HL-60 (cell line): ENCODE measurements around the gene SDHC.
"Not testable (repeated sequence)": the region's sequence is repeated elsewhere in the genome, so short reads cannot be mapped to it uniquely, and the experiment has no call there.

Experiments used
- POLR2AphosphoS5 ChIP-seq: IDR thresholded peaks from 2 replicates; pipeline ENCODE4 v1.6.1; 2012; ENCODE audit warnings: low read depth
- TF ChIP-seq, protein P1 (sequence below): IDR thresholded peaks from one replicate; pipeline ENCODE4 v1.5.1; 2011; ENCODE audit warnings: low read length, control low read depth, inconsistent platforms; ENCODE audit not compliant: insufficient read depth

DNA sequence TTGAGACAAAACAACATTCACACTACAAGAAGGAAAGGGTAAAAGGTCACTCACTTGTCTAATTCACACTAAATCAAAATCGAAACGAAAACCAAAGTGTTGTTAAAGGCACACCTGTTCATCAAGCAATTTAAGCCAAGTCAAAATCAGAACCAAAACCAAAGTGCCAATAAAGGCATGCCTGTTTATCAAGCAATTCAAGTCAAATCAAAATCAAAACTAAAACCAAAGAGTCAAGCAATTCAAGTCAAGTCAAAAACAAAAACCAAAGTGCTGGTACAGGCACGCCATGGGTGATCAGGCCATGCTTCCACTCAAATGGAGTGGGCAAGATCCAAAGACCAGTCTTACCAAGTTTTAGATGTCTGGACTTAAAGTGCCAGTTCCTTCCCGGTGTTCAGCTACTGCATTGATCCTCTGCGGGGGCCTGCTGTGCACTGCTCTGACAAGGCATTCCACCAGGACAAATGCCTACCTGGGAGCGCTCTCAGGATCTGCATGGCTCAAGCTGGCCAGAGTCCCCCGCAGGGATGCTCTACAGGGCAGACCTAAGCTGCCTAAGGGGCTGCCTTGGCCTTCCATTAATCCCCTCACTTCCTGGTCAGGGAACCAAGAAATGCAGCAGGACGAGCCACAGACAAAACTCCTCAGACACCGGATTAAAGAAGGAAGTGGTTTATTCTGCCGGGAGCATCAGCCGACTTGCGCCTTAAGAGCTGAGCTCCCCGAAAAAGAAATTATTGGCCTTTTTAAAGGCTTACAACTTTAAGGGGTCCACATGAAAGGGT is 95.9 kb downstream of the SDHC start:
- TF ChIP-seq, protein P1, sequence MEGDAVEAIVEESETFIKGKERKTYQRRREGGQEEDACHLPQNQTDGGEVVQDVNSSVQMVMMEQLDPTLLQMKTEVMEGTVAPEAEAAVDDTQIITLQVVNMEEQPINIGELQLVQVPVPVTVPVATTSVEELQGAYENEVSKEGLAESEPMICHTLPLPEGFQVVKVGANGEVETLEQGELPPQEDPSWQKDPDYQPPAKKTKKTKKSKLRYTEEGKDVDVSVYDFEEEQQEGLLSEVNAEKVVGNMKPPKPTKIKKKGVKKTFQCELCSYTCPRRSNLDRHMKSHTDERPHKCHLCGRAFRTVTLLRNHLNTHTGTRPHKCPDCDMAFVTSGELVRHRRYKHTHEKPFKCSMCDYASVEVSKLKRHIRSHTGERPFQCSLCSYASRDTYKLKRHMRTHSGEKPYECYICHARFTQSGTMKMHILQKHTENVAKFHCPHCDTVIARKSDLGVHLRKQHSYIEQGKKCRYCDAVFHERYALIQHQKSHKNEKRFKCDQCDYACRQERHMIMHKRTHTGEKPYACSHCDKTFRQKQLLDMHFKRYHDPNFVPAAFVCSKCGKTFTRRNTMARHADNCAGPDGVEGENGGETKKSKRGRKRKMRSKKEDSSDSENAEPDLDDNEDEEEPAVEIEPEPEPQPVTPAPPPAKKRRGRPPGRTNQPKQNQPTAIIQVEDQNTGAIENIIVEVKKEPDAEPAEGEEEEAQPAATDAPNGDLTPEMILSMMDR = not testable (repeated sequence)
- TF ChIP-seq POLR2AphosphoS5 = not testable (repeated sequence)
